NCI-H524 (cell line): ENCODE data around the gene ZNF410.
"Not testable (repeated sequence)": the region's sequence is repeated elsewhere in the genome, so short reads cannot be mapped to it uniquely, and the experiment has no call there.

Source experiments
- DNase-seq, 2 experiments: peaks; one replicate each; lab custom pipeline; 2025; lab: John Stamatoyannopoulos, UW

ZNF410 gene, protein sequence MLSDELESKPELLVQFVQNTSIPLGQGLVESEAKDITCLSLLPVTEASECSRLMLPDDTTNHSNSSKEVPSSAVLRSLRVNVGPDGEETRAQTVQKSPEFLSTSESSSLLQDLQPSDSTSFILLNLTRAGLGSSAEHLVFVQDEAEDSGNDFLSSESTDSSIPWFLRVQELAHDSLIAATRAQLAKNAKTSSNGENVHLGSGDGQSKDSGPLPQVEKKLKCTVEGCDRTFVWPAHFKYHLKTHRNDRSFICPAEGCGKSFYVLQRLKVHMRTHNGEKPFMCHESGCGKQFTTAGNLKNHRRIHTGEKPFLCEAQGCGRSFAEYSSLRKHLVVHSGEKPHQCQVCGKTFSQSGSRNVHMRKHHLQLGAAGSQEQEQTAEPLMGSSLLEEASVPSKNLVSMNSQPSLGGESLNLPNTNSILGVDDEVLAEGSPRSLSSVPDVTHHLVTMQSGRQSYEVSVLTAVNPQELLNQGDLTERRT

DNA sequence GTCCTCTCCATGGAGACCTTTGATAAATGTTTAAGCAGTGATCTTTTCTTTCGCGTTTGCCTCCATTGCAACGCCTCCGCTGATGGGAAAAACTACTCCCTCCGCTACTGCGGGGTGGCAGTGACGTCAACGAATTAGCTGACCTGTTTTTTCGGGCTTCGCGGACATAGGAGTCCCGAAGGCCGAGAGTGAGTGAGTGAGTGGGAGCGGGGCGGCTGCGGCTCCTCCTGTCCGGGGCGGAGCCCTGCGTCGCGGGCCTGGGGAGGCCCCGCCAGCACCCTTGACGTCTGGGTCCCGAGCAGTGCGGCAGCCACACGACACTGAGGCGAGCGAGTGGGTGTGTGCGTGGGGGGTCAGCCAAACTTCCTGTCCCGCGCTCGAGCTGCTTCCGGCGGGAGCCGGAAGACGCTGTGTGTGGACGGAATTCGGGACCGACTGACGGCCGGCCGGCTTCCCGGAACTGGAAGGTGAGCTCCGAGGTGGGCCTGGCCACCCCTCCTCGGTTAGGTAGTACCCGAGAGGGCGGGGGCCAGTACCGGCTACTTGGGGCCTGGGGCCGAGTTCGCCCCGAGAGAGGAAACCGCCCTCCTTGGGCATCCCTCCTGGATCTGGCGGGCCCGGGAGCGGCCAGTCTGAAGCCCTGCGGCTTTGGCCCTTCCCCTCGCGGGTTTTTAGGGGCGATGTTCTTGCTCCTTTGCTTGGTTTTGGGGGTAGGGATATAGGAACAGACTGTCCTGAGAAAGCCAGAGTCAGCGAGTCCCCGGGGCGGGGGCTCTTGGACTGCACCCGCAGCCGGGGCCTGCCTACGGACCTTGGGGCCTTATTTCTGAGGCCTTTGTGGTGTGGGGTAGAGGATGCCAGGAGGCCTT, at the start of gene ZNF410:
ZNF410 (plus strand) TSS at position 411 of the 869 bp plus-strand sequence. CDS start 5,317 bp downstream, outside the sequence.
- DNase-seq: peak; percentile 98 to 99

DNA sequence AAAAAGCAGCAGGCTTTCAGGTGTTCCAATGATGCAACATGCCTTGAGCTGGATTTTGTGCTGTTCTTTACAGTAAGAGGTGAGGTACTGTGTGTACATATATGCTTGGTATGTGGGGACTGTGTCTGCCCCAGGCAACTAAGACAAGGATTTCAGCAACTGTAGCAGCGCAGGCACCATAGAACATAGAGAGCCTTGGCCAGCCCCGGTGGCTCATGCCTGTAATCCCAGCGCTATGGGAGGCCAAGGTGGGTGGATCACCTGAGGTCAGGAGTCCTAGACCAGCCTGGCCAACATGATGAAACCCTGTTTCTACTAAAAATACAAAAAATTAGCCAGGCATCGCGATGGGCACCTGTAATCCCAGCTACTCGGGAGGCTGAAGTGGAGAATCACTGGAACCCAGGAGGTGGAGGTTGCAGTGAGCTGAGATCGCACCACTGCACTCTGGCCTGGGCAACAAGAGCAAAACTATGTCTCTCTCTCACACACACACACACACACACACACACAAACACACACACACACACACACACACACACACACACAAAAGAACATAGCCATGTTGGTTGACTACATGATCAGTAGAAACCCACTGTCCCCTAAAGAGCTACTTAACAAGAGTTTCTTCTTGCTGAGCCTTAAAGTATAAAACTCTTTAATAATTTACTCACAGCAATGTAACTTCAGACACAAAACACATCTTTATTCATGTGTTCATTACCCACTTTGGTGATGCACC, 48.2 kb upstream of the ZNF410 start:
- DNase-seq: not testable (repeated sequence)

GRCh38 chr14:73842201-73842600, 44.5 kb upstream of the ZNF410 start:
- no peak for DNase-seq

- DNase-seq: no peak
These were observed 43.8 kb upstream of the ZNF410 start for GRCh38 chr14:73842851-73843250.

DNA sequence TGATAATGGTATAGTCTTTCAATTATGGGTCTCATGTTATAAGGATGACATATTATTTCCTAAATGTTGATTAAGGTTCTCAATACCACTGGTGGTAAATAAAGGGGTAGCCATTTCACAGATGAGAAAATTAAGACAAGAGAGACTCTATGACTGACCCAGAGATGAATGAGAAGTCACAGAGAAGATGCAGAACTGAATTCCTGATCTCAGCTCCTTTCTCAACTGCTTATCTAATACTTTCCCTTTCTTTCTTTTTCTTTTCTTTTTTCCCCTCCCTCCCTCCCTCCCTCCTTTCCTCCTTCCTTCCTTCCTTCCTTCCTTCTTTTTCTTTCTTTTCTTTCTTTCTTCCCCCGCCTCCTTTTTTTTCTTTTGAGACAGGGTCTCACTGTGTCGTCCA, 43.4 kb upstream of the ZNF410 start:
- DNase-seq: no peak

GRCh38 chr14:73846947-73847346, 39.7 kb upstream of the ZNF410 start:
- no peak for DNase-seq

GRCh38 chr14:73851000-73851399, 35.7 kb upstream of the ZNF410 start:
- peak; percentile 32 to 38 for DNase-seq

GRCh38 chr14:73851567-73852382, 34.9 kb upstream of the ZNF410 start, which contains the start of gene PTGR2:
Gene PTGR2, plus strand, starts transcription at chr14:73851831. Its CDS starts 7,032 bp downstream, at chr14:73858863.
- peak; percentile 99 for DNase-seq

DNA sequence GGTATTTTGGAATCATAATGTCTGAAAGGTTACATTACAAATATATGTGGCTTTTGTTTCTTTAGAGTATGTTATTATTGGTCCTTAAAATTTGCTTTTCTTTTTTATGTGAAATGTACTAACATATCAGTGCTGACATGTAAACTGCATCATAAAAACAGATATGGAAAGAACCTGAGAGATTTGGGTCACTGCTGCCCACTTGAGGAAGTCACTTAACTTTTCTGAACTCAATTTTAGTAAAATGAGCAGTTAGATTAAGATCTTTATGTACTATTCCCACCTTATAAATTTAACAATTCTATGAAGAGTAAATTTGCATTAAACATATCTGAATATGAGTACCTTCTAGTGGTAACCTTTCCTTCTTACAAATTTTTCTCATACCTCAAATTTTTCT, 27.5 kb upstream of the ZNF410 start:
- DNase-seq: no peak

GRCh38 chr14:73861073-73861472, 25.6 kb upstream of the ZNF410 start:
- DNase-seq: no peak

DNA sequence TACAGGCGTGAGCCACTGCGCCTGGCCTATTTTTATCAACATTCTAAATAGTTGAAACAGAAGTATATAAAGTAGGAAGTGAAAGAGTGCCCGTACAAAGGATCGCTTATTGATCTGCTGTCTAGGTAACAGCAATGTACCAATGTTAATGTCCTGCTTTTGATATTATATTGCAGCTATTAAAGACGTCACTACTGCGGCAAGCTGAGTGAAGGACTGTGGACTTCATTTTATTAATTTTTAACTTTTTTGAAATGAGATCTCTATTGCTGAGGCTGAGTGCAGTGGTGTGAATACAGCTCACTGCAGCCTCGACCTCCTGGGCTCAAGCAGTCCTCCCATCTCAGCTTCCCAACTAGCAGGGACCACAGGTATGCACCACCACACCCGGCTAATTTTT, 24.2 kb upstream of the ZNF410 start:
- no peak for DNase-seq

GRCh38 chr14:73863209-73863608, 23.4 kb upstream of the ZNF410 start:
- no peak for DNase-seq

DNA sequence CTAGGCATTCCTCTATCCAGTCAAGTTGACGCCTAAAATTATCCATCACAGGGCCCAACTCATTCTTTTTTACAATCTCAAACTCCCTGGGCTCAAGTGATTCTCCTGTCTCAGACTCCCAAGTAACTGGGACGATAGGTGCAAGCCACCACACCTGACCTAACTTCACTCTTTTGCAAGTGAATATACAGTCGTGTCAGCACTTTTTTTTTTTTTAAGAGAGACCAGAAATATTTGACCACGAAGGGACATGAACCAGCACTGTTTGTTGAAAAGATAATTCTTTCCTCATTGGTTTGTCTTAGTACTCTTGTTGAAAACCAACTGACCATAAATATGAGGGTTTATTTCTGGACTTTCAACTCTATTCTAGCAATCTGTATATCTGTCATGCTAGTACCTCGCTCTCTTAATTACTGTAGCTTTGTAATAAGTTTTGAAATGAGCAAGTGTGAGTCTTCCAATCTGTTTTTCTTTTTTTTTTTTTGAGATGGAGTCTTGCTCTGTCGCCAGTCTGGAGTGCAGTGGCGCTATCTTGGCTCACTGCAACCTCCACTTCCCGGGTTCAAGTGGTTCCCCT, 21.0 kb upstream of the ZNF410 start:
- DNase-seq: no peak

DNA sequence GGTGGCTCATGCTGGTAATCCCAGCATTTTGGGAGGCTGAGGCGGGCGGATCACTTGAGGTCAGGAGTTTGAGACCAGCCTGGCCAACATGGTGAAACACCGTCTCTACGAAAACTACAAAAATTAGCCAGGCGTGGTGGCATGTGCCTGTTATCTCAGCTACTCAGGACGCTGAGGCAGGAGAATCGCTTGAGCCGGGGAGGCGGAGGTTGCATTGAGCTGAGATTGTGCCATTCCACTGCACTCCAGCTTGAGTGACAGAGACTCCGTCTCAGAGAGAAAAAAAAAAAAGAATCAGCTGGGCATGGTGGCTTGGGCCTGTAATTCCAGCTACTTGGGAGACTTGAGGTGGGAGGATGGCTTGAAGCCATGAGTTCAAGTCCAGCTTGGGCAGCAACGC, 16.9 kb upstream of the ZNF410 start:
- DNase-seq: not testable (repeated sequence)

GRCh38 chr14:73870525-73871235, 16.0 kb upstream of the ZNF410 start:
- no peak for DNase-seq

DNA sequence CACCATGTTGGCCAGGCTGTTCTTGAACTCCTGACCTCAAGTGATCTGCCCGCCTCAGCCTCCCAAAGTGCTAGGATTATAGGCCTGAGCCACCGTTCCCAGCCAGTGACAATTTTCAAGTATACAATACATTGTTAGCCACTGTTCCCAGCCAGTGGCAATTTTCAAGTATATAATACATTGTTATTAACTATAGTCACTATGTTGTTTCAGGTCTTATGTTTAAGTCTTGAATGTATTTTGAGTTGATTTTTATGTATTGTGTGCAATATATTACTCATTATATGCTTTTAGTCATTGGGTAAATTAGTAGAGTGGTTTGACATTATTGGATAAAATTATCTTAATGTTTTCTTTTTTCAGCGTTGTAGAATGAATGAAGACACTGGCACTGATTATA, 13.0 kb upstream of the ZNF410 start:
- no peak for DNase-seq

GRCh38 chr14:73877790-73878189, 8.9 kb upstream of the ZNF410 start:
- no peak for DNase-seq

DNA sequence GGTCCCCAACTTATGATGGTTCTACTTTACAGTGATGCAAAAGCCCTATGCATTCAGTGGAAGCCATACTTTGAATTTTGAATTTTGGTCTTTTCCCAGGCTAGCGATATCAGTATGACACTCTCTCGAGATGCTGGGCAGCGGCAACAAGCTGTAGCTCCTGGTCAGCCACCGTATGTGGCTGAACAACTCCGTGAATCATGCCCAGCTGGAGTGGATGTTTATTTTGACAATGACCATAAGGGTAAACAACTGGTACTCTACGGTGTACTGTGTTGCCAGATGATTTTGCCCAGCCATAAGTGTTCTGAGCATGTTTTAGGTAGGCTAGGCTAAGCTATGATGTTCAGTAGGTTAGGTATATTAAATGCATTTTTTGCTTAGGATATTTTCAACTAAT, 8.2 kb upstream of the ZNF410 start:
- DNase-seq: no peak

DNA sequence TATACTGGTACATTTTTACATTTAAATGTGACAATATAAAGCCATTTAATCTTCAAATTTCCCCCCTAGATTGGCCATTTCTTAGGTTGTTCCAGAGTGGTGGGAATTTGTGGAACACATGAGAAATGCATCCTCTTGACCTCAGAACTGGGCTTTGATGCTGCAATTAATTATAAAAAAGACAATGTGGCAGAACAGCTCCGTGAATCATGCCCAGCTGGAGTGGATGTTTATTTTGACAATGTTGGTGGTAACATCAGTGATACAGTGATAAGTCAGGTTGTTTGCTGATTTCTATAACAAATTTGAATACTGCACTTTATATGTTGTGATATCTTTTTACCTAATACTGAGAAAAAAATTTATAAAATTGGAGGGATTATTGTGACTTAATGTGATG, 7.6 kb upstream of the ZNF410 start:
- DNase-seq: no peak
